Measurements from ENCODE around the gene GALM. TPM values are rescaled to one million over a fixed set of nuclear protein-coding genes. Genes with fewer than 3 reads are reported as not detected.

GALM gene
- total and polyA plus RNA-seq, 2 donors from 2014 or later: 17.9 to 79.9 TPM

DNA sequence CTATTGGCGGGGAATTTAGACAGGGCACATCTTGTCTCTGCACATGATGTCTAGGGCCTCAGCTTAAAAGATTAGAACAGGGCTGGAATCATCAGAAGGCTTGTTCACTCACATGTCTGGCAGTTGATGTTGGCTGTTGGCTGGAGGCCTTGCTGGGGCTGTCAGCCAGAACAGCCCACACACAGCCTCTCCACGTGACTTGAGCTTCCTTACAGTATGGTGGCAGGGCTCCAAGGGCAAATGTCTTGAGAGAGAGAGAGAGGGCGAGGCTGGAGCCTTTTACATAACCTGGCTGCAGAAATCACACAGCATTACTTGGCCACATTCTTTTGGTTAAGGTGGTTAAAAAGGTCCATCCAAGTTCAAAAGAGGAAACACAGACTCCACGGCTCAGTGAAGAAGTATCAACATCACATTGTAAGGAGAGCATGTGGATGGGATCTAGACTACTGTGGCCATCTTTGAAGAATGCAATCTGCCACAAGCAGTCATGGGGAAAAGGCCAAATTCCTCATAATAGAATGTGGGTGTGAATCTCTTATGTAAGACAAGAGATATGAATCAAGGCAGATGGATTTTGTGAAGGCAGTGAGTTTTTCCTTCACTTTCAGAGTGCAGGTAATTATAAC lies 54.8 kb downstream of the GALM start:
- Histone ChIP-seq H3K27ac (ENCODE audit: low read depth in 2 of 2, low read length in 2 of 2) (peak overlapping the region; percentile 20 to 72), H3K9ac (ENCODE audit: low read length in 3 of 3) (no peak overlapping the region), H3K36me3 (ENCODE audit: control insufficient read depth in 2 of 3, insufficient read depth in 3 of 3, low read length in 3 of 3) (peaks cover 0 to 10% (median 0%) of the 10 kb centered on the region in 3 donors), H3K4me1 (ENCODE audit: control insufficient read depth in 2 of 3, insufficient read depth in 2 of 3, low read depth in 1 of 3, low read length in 3 of 3) (peaks cover 0 to 11% (median 9%) of the 10 kb centered on the region in 3 donors), H3K4me3 (ENCODE audit: low read length in 3 of 3) (peak overlapping the region in 1 of 3 donors; percentile 21), H3K9me3 (ENCODE audit: control insufficient read depth in 2 of 3, insufficient read depth in 1 of 3, low read length in 3 of 3) (no peaks in the 10 kb centered on the region), H3K27me3 (ENCODE audit: control insufficient read depth, insufficient read depth, low read length) (no peaks in the 10 kb centered on the region)
- DNase-seq (peak in 3 of 5 donors; percentile 28 to 91 (median 72)), FAIRE-seq (no peak)
- TF ChIP-seq CTCF (IDR thresholded peaks at IDR 0.05; ENCODE audit: borderline replicate concordance, extremely low read depth, insufficient read depth): no peak
- intact Hi-C loops (cut with DNase I): loop anchor here (10.0 kb wide), 1 partner anchor 136 kb away; no protein-coding TSS in a partner anchor

DNA sequence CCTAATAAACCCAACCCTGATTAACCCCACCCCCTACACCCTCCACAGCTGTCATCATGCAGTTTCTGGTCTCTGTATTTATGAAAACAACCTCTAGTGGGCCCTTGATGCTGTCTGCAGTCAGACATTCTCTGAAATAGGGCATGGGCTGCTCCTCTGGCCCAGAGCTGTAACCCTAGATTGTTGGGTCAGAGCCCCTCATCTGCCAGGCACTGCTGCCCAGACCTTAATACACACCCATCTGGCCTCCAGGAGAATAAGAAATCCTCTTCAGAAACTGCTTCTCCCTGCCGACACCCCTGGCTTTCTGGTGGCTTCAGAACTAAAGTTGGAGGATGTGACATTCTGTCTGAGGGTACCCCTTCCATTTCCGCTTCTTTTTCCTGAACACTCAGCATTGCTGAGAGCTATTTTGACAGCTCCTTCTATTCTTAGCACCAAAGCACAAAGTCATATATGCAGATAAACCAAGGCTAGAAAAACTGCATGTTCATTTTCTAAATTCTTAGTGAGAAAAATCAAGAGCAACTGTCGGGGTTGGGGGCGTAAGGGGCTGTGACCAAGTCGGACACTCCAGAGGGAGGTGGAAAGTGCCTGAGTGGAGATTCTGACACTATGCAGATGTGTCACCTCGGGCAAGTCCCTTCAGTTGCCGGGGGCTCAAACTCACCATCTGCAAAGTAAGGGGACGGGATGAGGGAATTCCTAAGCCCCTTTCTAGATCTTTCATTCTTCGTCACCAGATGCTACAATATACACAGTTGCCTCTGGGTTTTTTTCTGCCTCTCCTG lies 56.6 kb downstream of the GALM start:
- Histone ChIP-seq H3K9me3 (ENCODE audit: control insufficient read depth in 2 of 3, insufficient read depth in 1 of 3, low read length in 3 of 3) (no peaks in the 10 kb centered on the region), H3K27ac (ENCODE audit: low read depth in 2 of 2, low read length in 2 of 2) (no peak overlapping the region), H3K4me3 (ENCODE audit: low read length in 3 of 3) (no peak overlapping the region), H3K4me1 (ENCODE audit: control insufficient read depth in 2 of 3, insufficient read depth in 2 of 3, low read depth in 1 of 3, low read length in 3 of 3) (peaks cover 0 to 11% (median 9%) of the 10 kb centered on the region in 3 donors), H3K9ac (ENCODE audit: low read length in 3 of 3) (no peak overlapping the region), H3K36me3 (ENCODE audit: control insufficient read depth in 2 of 3, insufficient read depth in 3 of 3, low read length in 3 of 3) (no peaks in the 10 kb centered on the region), H3K27me3 (ENCODE audit: control insufficient read depth, insufficient read depth, low read length) (no peaks in the 10 kb centered on the region)
- DNase-seq (no peak), FAIRE-seq (no peak)
- TF ChIP-seq CTCF (IDR thresholded peaks at IDR 0.05; ENCODE audit: borderline replicate concordance, extremely low read depth, insufficient read depth): no peak
- intact Hi-C loops (cut with DNase I): loop anchor here (10.0 kb wide), 1 partner anchor 138 kb away; no protein-coding TSS in a partner anchor

- intact Hi-C loops (cut with DNase I): loop anchor here (10.0 kb wide), 1 partner anchor 138 kb away; no protein-coding TSS in a partner anchor
- H3K9ac ChIP-seq (ENCODE audit: low read length in 3 of 3): no peak overlapping the region
- DNase-seq (no peak), FAIRE-seq (no peak)
- H3K27me3 ChIP-seq (ENCODE audit: control insufficient read depth, insufficient read depth, low read length): no peaks in the 10 kb centered on the region
- no peaks in the 10 kb centered on the region for H3K9me3 ChIP-seq (ENCODE audit: control insufficient read depth in 2 of 3, insufficient read depth in 1 of 3, low read length in 3 of 3)
- H3K4me1 ChIP-seq (ENCODE audit: control insufficient read depth in 2 of 3, insufficient read depth in 2 of 3, low read depth in 1 of 3, low read length in 3 of 3): peaks cover 0 to 11% (median 9%) of the 10 kb centered on the region in 3 donors
- no peak overlapping the region for H3K27ac ChIP-seq (ENCODE audit: low read depth in 2 of 2, low read length in 2 of 2)
- no peak for TF ChIP-seq CTCF (IDR thresholded peaks at IDR 0.05; ENCODE audit: borderline replicate concordance, extremely low read depth, insufficient read depth)
- no peak overlapping the region for H3K4me3 ChIP-seq (ENCODE audit: low read length in 3 of 3)
- H3K36me3 ChIP-seq (ENCODE audit: control insufficient read depth in 2 of 3, insufficient read depth in 3 of 3, low read length in 3 of 3): no peaks in the 10 kb centered on the region
Observed at GRCh38 chr2:38723173-38723572, 57.3 kb downstream of the GALM start.
